Measurements from ENCODE around the gene CWC25.

The CWC25 gene

DNA sequence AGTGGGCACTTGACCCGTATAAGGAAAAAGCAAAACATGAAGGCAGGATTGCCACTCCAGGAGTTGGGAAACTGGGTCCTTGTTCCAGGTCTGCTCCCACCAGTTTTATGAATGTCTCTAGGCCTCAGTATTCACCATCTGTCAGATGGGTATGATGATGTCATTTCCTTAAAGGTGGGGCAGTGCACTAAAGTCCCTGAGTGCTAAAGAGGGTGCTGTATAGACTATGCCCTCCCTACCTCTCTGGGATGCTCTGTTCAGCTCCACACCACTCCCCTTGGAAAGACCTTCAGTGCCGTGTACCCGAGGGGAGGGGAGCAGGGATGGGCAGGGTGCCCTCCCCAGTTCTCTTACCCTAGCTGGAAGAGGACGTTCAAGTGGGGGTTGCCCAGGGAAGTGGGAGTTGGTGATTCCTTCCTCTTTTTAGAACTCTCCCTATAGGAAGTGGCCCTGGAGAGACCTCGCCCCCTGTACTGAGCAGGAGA is 46.9 kb upstream of the CWC25 start:
- no peak for ATAC-seq (ENCODE audit: insufficient read depth, low read depth)
- Histone ChIP-seq H4K20me1 (ENCODE audit: insufficient read depth, low read length) (peaks cover 49% of the 10 kb centered on the region), H3K79me2 (ENCODE audit: insufficient read depth, low read length) (peaks cover 68% of the 10 kb centered on the region), H3K4me3 (ENCODE audit: low read depth in 1 of 2, low read length in 2 of 2) (peak overlapping the region in 1 of 2 experiments; percentile 74; a peak in 2 of 4 replicates), H3K4me1 (ENCODE audit: insufficient read depth, low read length) (peaks cover 64% of the 10 kb centered on the region), H3K9me3 (ENCODE audit: insufficient read depth, low read length, severe bottlenecking) (no peaks in the 10 kb centered on the region), H2AFZ (ENCODE audit: low read depth, low read length) (no peak overlapping the region), H3K9ac (ENCODE audit: low read depth, low read length) (peak overlapping the region; percentile 75; the same call in 1 of the 2 replicates), H3K4me2 (ENCODE audit: insufficient read depth, low read length) (peak overlapping the region; percentile 83), H3K27ac (ENCODE audit: low read length) (peak overlapping the region; percentile 90), H3K36me3 (ENCODE audit: insufficient read depth, low read length) (peaks cover 15% of the 10 kb centered on the region), H3K27me3 (ENCODE audit: insufficient read depth, low read length, poor library complexity) (no peaks in the 10 kb centered on the region)
- no peak for DNase-seq
- TF ChIP-seq, protein P1, sequence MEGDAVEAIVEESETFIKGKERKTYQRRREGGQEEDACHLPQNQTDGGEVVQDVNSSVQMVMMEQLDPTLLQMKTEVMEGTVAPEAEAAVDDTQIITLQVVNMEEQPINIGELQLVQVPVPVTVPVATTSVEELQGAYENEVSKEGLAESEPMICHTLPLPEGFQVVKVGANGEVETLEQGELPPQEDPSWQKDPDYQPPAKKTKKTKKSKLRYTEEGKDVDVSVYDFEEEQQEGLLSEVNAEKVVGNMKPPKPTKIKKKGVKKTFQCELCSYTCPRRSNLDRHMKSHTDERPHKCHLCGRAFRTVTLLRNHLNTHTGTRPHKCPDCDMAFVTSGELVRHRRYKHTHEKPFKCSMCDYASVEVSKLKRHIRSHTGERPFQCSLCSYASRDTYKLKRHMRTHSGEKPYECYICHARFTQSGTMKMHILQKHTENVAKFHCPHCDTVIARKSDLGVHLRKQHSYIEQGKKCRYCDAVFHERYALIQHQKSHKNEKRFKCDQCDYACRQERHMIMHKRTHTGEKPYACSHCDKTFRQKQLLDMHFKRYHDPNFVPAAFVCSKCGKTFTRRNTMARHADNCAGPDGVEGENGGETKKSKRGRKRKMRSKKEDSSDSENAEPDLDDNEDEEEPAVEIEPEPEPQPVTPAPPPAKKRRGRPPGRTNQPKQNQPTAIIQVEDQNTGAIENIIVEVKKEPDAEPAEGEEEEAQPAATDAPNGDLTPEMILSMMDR (IDR thresholded peaks at IDR 0.05; ENCODE audit: borderline replicate concordance, extremely low read depth, low read length, poor library complexity, severe bottlenecking): no peak
- TF ChIP-seq EZH2 (IDR thresholded peaks at IDR 0.05; ENCODE audit: borderline replicate concordance, low read depth, low read length, severe bottlenecking): no peak

DNA sequence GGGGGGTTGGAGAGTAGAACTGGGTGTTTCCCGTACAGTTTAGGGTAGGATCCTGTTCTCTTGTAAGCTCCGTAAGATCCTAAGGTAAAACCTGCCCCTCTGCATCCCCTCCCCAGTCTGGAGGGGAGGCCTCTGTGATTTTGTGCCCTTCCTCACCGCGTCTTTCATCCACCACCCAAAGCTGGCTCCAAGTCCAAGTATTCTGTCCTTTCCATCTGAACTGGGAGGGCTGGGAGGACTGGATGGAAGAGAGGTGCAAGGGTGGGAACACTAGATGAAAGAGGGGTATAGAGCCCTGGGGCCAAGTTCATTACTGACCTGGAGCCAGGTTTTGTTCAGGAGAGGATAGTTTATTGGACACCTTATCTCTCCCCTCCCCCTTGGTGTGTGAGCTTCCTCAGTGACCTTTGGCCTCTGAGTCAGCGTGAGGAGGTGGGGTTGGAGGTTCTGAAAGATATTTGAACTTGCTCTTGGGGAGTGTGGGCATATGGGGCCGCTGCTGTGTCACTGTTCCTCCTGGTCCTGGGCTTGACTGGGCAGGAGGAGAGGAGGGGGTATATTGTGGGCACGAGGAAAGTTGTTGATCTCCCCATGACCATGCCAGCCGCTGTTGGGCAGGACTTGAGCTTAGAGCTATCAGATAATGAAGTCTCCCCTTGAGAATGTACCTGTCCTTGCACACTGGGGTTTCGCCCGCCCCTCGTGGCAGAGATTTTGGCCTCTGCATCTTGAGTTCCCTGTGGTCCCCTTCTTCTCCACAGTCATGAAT is 46.3 kb upstream of the CWC25 start:
- peaks cover 13% of the 10 kb centered on the region for H3K36me3 ChIP-seq (ENCODE audit: insufficient read depth, low read length)
- H3K4me3 ChIP-seq (ENCODE audit: low read depth in 1 of 2, low read length in 2 of 2): peak overlapping the region; percentile 45 to 74; a peak in 3 of 4 replicates
- DNase-seq: peak; percentile 62
- H3K9ac ChIP-seq (ENCODE audit: low read depth, low read length): peak overlapping the region; percentile 75
- no peak for ATAC-seq (ENCODE audit: insufficient read depth, low read depth)
- no peaks in the 10 kb centered on the region for H3K27me3 ChIP-seq (ENCODE audit: insufficient read depth, low read length, poor library complexity)
- peaks cover 61% of the 10 kb centered on the region for H3K4me1 ChIP-seq (ENCODE audit: insufficient read depth, low read length)
- no peak overlapping the region; the same call in 1 of the 2 replicates for H2AFZ ChIP-seq (ENCODE audit: low read depth, low read length)
- no peaks in the 10 kb centered on the region for H3K9me3 ChIP-seq (ENCODE audit: insufficient read depth, low read length, severe bottlenecking)
- H3K4me2 ChIP-seq (ENCODE audit: insufficient read depth, low read length): peak overlapping the region; percentile 83
- peak overlapping the region; percentile 90 for H3K27ac ChIP-seq (ENCODE audit: low read length)
- TF ChIP-seq, protein P1 (IDR thresholded peaks at IDR 0.05; ENCODE audit: borderline replicate concordance, extremely low read depth, low read length, poor library complexity, severe bottlenecking): no peak
- no peak for TF ChIP-seq EZH2 (IDR thresholded peaks at IDR 0.05; ENCODE audit: borderline replicate concordance, low read depth, low read length, severe bottlenecking)
- peaks cover 46% of the 10 kb centered on the region for H4K20me1 ChIP-seq (ENCODE audit: insufficient read depth, low read length)
- peaks cover 63% of the 10 kb centered on the region for H3K79me2 ChIP-seq (ENCODE audit: insufficient read depth, low read length)

DNA sequence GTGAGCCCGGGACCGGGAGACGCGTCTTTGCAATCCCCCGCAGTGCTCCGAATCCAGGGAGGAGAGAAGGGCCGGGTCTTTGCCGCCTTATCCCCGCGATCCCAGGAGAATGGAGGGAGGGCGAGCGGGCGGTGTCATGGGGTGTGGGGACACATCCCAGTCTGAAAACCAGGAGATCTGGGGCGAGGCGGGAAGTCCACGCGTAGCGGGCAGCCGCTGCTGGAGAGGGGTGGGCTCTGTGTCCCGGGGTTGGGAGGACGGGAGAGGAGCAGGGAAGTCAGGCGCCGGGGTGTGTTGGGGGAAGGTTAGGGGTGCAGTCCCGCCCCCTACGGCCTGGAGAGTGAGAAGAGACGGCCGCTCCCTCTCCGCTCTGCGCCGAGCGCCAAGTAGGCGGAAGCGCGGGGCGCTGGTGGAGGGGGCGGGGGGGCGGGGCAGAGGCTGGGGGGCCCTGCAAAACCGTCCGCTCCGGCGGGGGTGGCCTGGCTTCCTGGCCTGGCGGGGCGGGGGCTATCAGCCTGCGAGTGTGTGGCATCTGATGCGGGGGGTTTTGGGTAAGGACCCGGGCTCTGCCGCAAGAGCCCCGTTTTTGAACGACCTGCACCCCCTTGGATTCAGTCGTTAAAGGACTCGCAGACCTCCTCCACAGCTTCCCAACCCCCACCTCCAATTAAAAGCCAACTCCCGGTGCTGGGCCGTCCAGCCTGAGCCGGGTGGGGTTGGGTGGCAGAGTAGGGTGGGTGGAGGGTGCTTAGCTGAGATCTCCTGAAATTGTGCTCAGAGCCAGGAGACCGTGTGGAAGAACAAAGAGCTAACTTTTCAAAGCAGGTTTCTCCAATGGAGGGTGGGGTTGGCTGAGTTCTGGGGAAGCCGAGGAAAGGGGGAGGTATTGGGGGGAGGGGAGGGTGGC is 45.4 kb upstream of the CWC25 start:
- peak overlapping the region; percentile 80 for H2AFZ ChIP-seq (ENCODE audit: low read depth, low read length)
- H3K79me2 ChIP-seq (ENCODE audit: insufficient read depth, low read length): peaks cover 56% of the 10 kb centered on the region
- peaks cover 13% of the 10 kb centered on the region for H3K36me3 ChIP-seq (ENCODE audit: insufficient read depth, low read length)
- DNase-seq: peak; percentile 78
- H3K4me3 ChIP-seq (ENCODE audit: low read depth in 1 of 2, low read length in 2 of 2): peak overlapping the region; percentile 45 to 74
- H3K4me1 ChIP-seq (ENCODE audit: insufficient read depth, low read length): peaks cover 58% of the 10 kb centered on the region
- no peaks in the 10 kb centered on the region for H3K27me3 ChIP-seq (ENCODE audit: insufficient read depth, low read length, poor library complexity)
- H3K9me3 ChIP-seq (ENCODE audit: insufficient read depth, low read length, severe bottlenecking): no peaks in the 10 kb centered on the region
- peak; percentile 53 for ATAC-seq (ENCODE audit: insufficient read depth, low read depth)
- TF ChIP-seq, protein P1 (IDR thresholded peaks at IDR 0.05; ENCODE audit: borderline replicate concordance, extremely low read depth, low read length, poor library complexity, severe bottlenecking): no peak
- H3K27ac ChIP-seq (ENCODE audit: low read length): peak overlapping the region; percentile 90
- peak overlapping the region; percentile 83 for H3K4me2 ChIP-seq (ENCODE audit: insufficient read depth, low read length)
- peaks cover 42% of the 10 kb centered on the region for H4K20me1 ChIP-seq (ENCODE audit: insufficient read depth, low read length)
- H3K9ac ChIP-seq (ENCODE audit: low read depth, low read length): peak overlapping the region; percentile 75
